Measurements from ENCODE around the gene CYP8B1. TPM values are rescaled to one million over a fixed set of nuclear protein-coding genes. Genes with fewer than 3 reads are reported as not detected.

The CYP8B1 gene
- total RNA-seq = not detected
- not detected for polyA plus RNA-seq

GRCh38 chr3:42875325-42876151, at the start of gene CYP8B1:
Gene CYP8B1 (minus strand): TSS chr3:42875879. CDS start chr3:42875816, 63 bp downstream.
- peaks cover 3 to 7% of the 10 kb centered on the region in 2 donors for H3K27me3 Mint-ChIP-seq
- CTCF ChIA-PET = no interaction called here

GRCh38 chr3:42923606-42924005, 47.9 kb upstream of the CYP8B1 start:
- no peaks in the 10 kb centered on the region for H3K27me3 ChIP-seq (ENCODE audit: insufficient read depth, low read length, poor library complexity, severe bottlenecking)
- POLR2A ChIA-PET = no interaction called here
- CTCF ChIA-PET = interaction anchor here (1.4 kb wide), 1 partner anchor 8 kb away, joined by 3 read pairs; no protein-coding TSS in a partner anchor
- no peaks in the 10 kb centered on the region for H3K36me3 ChIP-seq (ENCODE audit: insufficient read depth, low read length)
- no peak overlapping the region for H3K4me3 ChIP-seq (ENCODE audit: low read length)
- H3K4me1 ChIP-seq (ENCODE audit: insufficient read depth, low read length) = no peaks in the 10 kb centered on the region
- Mint-ChIP-seq H3K27me3 (peaks cover 0 to 9% of the 10 kb centered on the region in 2 donors), H3K4me1 (peaks cover 0 to 10% (median 6%) of the 10 kb centered on the region in 3 donors), H3K9me3 (peaks cover 0 to 11% (median 2%) of the 10 kb centered on the region in 5 donors), H3K36me3 (peaks cover 0 to 10% (median 0%) of the 10 kb centered on the region in 3 donors), H3K4me3 (no peak overlapping the region), H3K27ac (no peak overlapping the region)
- H3K9me3 ChIP-seq (ENCODE audit: low read length) = no peaks in the 10 kb centered on the region
- no peak for DNase-seq
- H3K27ac ChIP-seq (ENCODE audit: low read depth, low read length) = no peak overlapping the region

More at GRCh38 chr3:42875325-42876151, at the start of gene CYP8B1:
- POLR2A ChIA-PET = no interaction called here
- no peaks in the 10 kb centered on the region for H3K36me3 Mint-ChIP-seq
- H3K4me3 Mint-ChIP-seq = no peak within 1 kb of the TSS
- Histone ChIP-seq H3K4me3 (ENCODE audit: low read length) (no peak within 1 kb of the TSS), H3K36me3 (ENCODE audit: insufficient read depth, low read length) (no peaks in the 10 kb centered on the region), H3K27ac (ENCODE audit: low read depth, low read length) (no peak within 1 kb of the TSS), H3K4me1 (ENCODE audit: insufficient read depth, low read length) (peaks cover 3% of the 10 kb centered on the region), H3K27me3 (ENCODE audit: insufficient read depth, low read length, poor library complexity, severe bottlenecking) (no peaks in the 10 kb centered on the region), H3K9me3 (ENCODE audit: low read length) (no peaks in the 10 kb centered on the region)
- no peak for DNase-seq
- H3K9me3 Mint-ChIP-seq = no peaks in the 10 kb centered on the region
- H3K4me1 Mint-ChIP-seq = peaks cover 3 to 8% (median 4%) of the 10 kb centered on the region in 3 donors
- H3K27ac Mint-ChIP-seq = no peak within 1 kb of the TSS

GRCh38 chr3:42914771-42915515, 39.3 kb upstream of the CYP8B1 start:
- Mint-ChIP-seq H3K27me3 (peaks cover 0 to 21% of the 10 kb centered on the region in 2 donors), H3K4me3 (no peak overlapping the region), H3K4me1 (no peaks in the 10 kb centered on the region), H3K9me3 (peaks cover 33 to 55% (median 37%) of the 10 kb centered on the region in 5 donors), H3K36me3 (peaks cover 8 to 36% (median 14%) of the 10 kb centered on the region in 3 donors), H3K27ac (no peak overlapping the region)
- H3K4me3 ChIP-seq (ENCODE audit: low read length) = no peak overlapping the region
- POLR2A ChIA-PET = no interaction called here
- no peaks in the 10 kb centered on the region for H3K27me3 ChIP-seq (ENCODE audit: insufficient read depth, low read length, poor library complexity, severe bottlenecking)
- no peak for DNase-seq
- peaks cover 21% of the 10 kb centered on the region for H3K9me3 ChIP-seq (ENCODE audit: low read length)
- H3K27ac ChIP-seq (ENCODE audit: low read depth, low read length) = no peak overlapping the region
- H3K4me1 ChIP-seq (ENCODE audit: insufficient read depth, low read length) = no peaks in the 10 kb centered on the region
- no peaks in the 10 kb centered on the region for H3K36me3 ChIP-seq (ENCODE audit: insufficient read depth, low read length)
- CTCF ChIA-PET = interaction anchor here (0.9 kb wide), 1 partner anchor 9 kb away, joined by 3 read pairs; no protein-coding TSS in a partner anchor

- Mint-ChIP-seq H3K27me3 (peaks cover 20 to 33% of the 10 kb centered on the region in 2 donors), H3K9me3 (peaks cover 27 to 38% (median 36%) of the 10 kb centered on the region in 5 donors), H3K27ac (no peak overlapping the region), H3K4me3 (no peak overlapping the region), H3K36me3 (peaks cover 7 to 36% (median 14%) of the 10 kb centered on the region in 3 donors), H3K4me1 (peaks cover 3 to 4% (median 3%) of the 10 kb centered on the region in 3 donors)
- Histone ChIP-seq H3K36me3 (ENCODE audit: insufficient read depth, low read length) (no peaks in the 10 kb centered on the region), H3K4me3 (ENCODE audit: low read length) (no peak overlapping the region), H3K27ac (ENCODE audit: low read depth, low read length) (no peak overlapping the region), H3K4me1 (ENCODE audit: insufficient read depth, low read length) (peaks cover 4% of the 10 kb centered on the region), H3K9me3 (ENCODE audit: low read length) (peaks cover 18% of the 10 kb centered on the region), H3K27me3 (ENCODE audit: insufficient read depth, low read length, poor library complexity, severe bottlenecking) (no peaks in the 10 kb centered on the region)
- CTCF ChIA-PET = no interaction called here
- DNase-seq = no peak
- POLR2A ChIA-PET = no interaction called here
Observed at GRCh38 chr3:42911551-42911950, 35.9 kb upstream of the CYP8B1 start.

- Histone ChIP-seq H3K9me3 (ENCODE audit: low read length) (peaks cover 2% of the 10 kb centered on the region), H3K27me3 (ENCODE audit: insufficient read depth, low read length, poor library complexity, severe bottlenecking) (no peaks in the 10 kb centered on the region), H3K27ac (ENCODE audit: low read depth, low read length) (no peak overlapping the region), H3K4me1 (ENCODE audit: insufficient read depth, low read length) (peaks cover 6% of the 10 kb centered on the region), H3K36me3 (ENCODE audit: insufficient read depth, low read length) (no peaks in the 10 kb centered on the region), H3K4me3 (ENCODE audit: low read length) (no peak overlapping the region)
- H3K36me3 Mint-ChIP-seq = peaks cover 3 to 25% (median 12%) of the 10 kb centered on the region in 3 donors
- CTCF ChIA-PET = no interaction called here
- peaks cover 12 to 31% (median 23%) of the 10 kb centered on the region in 5 donors for H3K9me3 Mint-ChIP-seq
- peaks cover 38 to 49% of the 10 kb centered on the region in 2 donors for H3K27me3 Mint-ChIP-seq
- POLR2A ChIA-PET = no interaction called here
- no peak overlapping the region for H3K4me3 Mint-ChIP-seq
- H3K27ac Mint-ChIP-seq = no peak overlapping the region
- no peak for DNase-seq
- peaks cover 6 to 11% (median 9%) of the 10 kb centered on the region in 3 donors for H3K4me1 Mint-ChIP-seq
Observed at GRCh38 chr3:42908675-42909074, 33.0 kb upstream of the CYP8B1 start.

- peak overlapping the region in 3 of 8 donors; percentile 4 to 55 (median 12) for H3K27ac Mint-ChIP-seq
- Histone ChIP-seq H3K4me1 (ENCODE audit: insufficient read depth, low read length) (peaks cover 6% of the 10 kb centered on the region), H3K4me3 (ENCODE audit: low read length) (no peak overlapping the region), H3K27ac (ENCODE audit: low read depth, low read length) (no peak overlapping the region), H3K36me3 (ENCODE audit: insufficient read depth, low read length) (no peaks in the 10 kb centered on the region), H3K9me3 (ENCODE audit: low read length) (no peaks in the 10 kb centered on the region), H3K27me3 (ENCODE audit: insufficient read depth, low read length, poor library complexity, severe bottlenecking) (no peaks in the 10 kb centered on the region)
- POLR2A ChIA-PET = no interaction called here
- peaks cover 45 to 57% of the 10 kb centered on the region in 2 donors for H3K27me3 Mint-ChIP-seq
- H3K9me3 Mint-ChIP-seq = peaks cover 14 to 32% (median 26%) of the 10 kb centered on the region in 5 donors
- peaks cover 0 to 18% (median 12%) of the 10 kb centered on the region in 3 donors for H3K36me3 Mint-ChIP-seq
- DNase-seq = no peak
- H3K4me3 Mint-ChIP-seq = peak overlapping the region in 5 of 7 donors; percentile 7 to 57 (median 46)
- CTCF ChIA-PET = no interaction called here
- peaks cover 6 to 11% (median 9%) of the 10 kb centered on the region in 3 donors for H3K4me1 Mint-ChIP-seq
Observed at GRCh38 chr3:42906848-42907183, 31.1 kb upstream of the CYP8B1 start.

- Mint-ChIP-seq H3K36me3 (peaks cover 0 to 18% (median 12%) of the 10 kb centered on the region in 3 donors), H3K4me1 (peaks cover 6 to 11% (median 9%) of the 10 kb centered on the region in 3 donors), H3K27ac (peak within 1 kb of the TSS in 3 of 8 donors; percentile 13 to 59 (median 55)), H3K9me3 (peaks cover 14 to 32% (median 26%) of the 10 kb centered on the region in 5 donors), H3K4me3 (peak within 1 kb of the TSS in 5 of 7 donors; percentile 28 to 72 (median 65)), H3K27me3 (peaks cover 45 to 61% of the 10 kb centered on the region in 2 donors)
- no peaks in the 10 kb centered on the region for H3K27me3 ChIP-seq (ENCODE audit: insufficient read depth, low read length, poor library complexity, severe bottlenecking)
- POLR2A ChIA-PET = no interaction called here
- peak in 1 of 5 donors; percentile 39 for DNase-seq
- no peak within 1 kb of the TSS for H3K27ac ChIP-seq (ENCODE audit: low read depth, low read length)
- peaks cover 6% of the 10 kb centered on the region for H3K4me1 ChIP-seq (ENCODE audit: insufficient read depth, low read length)
- CTCF ChIA-PET = no interaction called here
- H3K9me3 ChIP-seq (ENCODE audit: low read length) = no peaks in the 10 kb centered on the region
- H3K4me3 ChIP-seq (ENCODE audit: low read length) = no peak within 1 kb of the TSS
- no peaks in the 10 kb centered on the region for H3K36me3 ChIP-seq (ENCODE audit: insufficient read depth, low read length)
Observed at GRCh38 chr3:42906070-42906847, 30.6 kb upstream of the CYP8B1 start, which contains the start of gene ZNF662. Gene ZNF662 (plus strand): TSS chr3:42906142. CDS start chr3:42908115, 1,973 bp downstream.
